HG02571 (cell line): ENCODE results near the gene TM6SF1.
"Not testable (repeated sequence)": the region's sequence is repeated elsewhere in the genome, so short reads cannot be mapped to it uniquely, and the experiment has no call there.

Experiments
- ATAC-seq: cut with Tn5 transposase; IDR thresholded peaks from one replicate; pipeline ENCODE4 v1.9.1; 2021; ENCODE audit warnings: mild to moderate bottlenecking, moderate library complexity; ENCODE audit not compliant: unreplicated experiment

Gene TM6SF1

DNA sequence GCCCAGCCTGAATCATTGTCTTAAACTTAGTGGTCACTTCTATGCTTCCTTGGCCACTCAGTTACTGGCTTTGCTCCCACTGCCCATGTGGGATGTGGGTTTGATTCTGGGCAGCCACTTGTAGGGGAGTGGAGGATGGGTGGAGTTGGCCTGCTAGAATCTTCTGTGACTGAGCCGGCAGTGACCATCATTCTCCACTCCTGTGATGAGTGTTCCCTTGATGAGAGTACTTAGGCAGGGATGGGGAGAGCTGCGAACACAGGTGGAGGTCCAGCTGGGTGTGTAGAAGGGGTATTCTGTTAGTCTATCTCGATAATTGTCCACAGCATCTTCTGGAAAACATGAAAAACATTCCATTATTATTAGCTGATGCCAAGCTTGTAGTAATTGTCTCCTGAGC lies 8.0 kb downstream of the TM6SF1 start:
- no peak for ATAC-seq

DNA sequence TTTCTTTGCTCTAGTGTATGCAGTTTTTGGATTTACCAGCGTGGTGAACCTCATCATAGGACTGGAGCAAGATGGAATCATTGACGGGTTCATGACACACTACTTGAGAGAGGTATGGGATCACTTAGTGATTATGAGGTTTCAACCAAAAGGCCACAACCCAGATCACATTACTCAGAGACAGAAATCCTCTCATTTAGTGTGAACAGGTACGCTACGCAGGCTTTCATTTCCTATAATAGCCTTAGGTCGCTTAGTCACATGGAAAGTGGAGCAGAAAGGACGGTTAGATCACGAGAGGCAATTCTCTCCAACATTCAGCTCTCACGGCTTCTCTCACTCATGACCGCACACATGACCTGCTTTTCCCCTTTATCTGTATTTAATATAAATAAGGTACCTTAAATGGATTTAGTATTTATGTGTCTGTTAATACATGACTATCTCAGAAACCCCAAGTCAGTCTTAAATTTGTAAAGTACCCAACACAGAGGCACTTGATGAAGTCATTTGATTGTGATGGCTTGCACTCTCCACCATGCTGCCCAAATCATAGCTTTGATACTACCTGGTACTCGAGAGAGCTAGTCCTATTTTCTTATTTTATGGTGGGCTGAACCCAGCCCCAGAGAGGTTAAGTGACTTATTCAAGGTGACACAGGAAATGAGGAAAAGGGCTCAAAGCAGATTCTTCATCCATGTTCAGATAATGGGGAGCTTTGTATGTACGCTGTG lies 8.6 kb downstream of the TM6SF1 start:
- ATAC-seq = peak; percentile 47

- no peak for ATAC-seq
Measured at GRCh38 chr15:83118291-83118827, 10.9 kb downstream of the TM6SF1 start.

- ATAC-seq = no peak
Measured at GRCh38 chr15:83118968-83119367, 11.5 kb downstream of the TM6SF1 start.

DNA sequence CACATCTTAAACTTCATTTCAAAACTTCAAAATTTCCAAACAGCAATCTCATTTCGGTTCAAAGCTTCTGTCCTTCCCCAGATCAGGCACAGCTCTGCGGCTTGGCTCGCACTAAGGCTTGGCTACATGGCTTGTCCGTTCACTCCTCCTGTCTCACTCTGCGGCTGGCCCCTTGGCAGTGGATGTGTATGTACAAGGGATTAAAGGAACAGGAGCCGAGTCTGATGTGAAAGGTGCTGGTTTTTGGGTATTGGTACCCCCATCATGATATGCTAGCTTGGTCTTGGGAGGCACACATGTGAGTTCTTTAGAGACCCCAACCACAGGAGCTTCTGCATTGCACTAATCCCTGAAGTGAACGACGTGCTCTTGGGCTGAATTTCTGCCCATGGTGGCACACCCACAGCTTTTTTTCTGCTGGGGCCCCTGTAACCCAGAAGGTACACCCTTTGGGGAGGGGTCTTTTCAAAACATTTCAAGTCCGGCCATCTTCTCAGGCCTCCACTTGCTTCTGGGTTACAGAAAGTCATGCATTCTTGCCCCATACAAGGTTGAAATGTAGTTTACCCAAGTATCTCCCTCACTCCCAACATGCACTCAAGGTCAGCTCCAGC lies 12.6 kb downstream of the TM6SF1 start:
- no peak for ATAC-seq

DNA sequence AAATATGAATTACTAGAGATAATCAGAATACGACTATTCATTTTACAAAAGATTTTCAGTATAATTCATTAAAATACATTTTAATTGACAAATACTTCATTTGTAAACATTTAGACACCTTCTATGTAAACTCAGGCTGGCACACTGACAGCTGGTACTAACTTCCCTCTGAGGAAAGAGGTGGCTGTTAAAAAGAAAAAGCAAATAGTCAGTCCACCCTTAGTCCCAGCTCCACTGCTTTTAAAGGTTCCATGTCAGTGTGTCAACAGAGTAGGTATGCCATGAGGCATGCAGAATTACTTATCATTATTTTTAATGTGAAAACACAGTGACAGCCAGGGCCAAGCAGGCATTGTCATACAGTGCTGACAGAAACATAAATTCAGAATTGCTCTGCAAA lies 16.1 kb downstream of the TM6SF1 start:
- no peak for ATAC-seq

DNA sequence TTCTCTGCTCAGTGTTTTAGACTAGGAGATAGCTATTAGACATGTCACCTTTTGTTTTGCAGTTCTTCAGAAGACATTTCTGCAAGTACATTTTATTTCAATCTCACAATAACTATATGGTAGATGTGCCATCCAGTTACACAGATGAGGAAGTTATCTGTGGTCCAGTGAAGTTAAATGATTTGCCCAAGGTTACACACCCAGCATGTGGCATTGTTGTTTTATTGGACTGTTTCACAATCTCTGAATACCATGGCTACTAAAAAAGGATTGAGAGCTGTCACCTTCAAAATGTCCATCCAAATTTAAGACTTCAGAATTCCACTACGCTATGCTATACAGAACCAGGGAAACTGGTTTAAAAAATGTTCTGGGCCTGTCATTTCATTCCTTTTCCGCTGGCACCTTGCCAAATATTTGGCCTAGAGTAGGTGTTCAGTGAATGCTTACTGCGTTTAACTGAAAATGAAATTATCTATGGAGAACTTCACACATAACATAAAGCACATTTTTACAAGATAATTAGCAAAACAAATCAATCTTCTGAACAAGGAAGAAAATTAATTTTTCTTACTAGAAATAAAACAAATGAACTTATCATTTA lies 20.2 kb downstream of the TM6SF1 start:
- no peak for ATAC-seq

DNA sequence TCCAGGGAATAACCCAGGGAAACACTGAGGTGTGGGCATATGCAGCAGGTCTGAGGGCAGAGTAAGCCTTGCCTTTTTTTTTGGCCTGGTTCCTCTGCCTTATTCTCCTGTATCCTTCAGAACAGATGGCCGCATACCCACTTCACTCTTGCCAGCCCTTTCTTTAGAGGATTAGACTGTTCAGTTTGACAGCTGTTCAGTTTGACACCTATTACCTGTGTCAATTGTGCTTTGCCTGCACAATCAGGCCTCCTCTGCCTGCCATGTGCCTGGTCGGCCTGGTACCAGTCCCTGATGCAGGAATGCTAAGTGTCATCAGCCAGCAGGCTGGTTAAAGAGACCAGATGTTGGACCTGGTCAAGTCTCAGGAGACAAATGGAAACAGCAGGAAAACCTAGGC lies 22.3 kb downstream of the TM6SF1 start:
- no peak for ATAC-seq

- no peak for ATAC-seq
Measured at GRCh38 chr15:83132861-83133523, 25.5 kb downstream of the TM6SF1 start.

- ATAC-seq = not testable (repeated sequence)
Measured at GRCh38 chr15:83142151-83142550, 34.7 kb downstream of the TM6SF1 start.

DNA sequence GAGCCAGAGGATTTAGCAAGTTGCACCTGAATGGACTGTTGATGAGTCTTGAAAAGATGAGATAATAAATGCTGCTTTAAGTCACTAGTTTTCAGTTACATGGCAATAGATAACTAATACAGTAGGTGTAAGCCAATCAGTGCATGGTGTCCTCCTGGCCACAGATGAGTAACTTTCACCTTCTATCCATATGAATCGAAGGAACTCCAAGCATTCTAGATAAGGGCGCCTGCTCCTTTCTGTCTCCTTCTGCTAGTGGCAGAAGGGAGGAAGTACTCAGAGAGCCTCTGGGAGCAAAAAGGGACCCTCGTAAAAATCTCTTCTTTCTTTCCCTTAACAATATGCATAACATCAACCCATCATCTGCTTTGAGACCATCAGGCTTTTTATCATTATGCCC lies 37.3 kb downstream of the TM6SF1 start:
- no peak for ATAC-seq

- ATAC-seq = no peak
Measured at GRCh38 chr15:83153288-83153687, 45.8 kb downstream of the TM6SF1 start.

- ATAC-seq = no peak
Measured at GRCh38 chr15:83155942-83156341, 48.5 kb downstream of the TM6SF1 start.

GRCh38 chr15:83158393-83158792 lies 50.9 kb downstream of the TM6SF1 start:
- no peak for ATAC-seq

DNA sequence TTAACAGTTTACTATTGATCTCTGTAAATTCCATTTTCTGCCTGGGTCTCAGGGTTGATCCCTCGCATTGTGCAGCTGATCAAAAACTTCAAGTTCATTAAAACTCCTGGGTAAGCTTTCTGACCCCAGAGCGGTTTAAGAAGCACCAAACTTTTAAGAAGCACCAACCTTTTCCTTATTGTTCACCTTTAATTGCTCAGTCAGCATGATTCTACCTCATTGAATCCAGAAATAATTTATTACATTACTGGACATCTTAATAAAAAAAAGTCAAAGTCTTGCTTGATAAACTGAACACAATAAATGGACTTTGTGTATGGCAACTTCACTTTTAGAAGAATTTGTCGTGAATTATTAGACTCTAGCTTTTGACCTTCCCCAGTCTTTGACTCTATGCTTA lies 53.3 kb downstream of the TM6SF1 start:
- no peak for ATAC-seq

DNA sequence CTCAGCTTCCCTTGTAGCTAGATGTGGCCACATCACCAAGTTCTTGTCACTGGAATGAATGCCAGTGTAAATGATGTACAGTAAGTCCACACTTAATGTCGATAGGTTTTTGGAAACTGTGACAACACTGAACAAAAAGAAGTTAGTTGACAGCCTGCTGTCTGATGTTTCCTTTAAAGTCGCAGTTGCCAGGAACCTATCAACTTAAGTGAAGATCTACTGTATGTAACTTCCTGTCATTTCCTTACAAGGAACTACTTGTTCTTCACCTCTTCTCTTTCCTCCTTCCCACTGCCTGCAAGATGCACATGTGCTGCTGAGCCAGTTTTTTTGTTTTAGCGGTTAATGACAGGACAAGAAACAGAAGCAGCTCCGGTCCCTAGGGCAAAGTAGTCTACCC lies 55.6 kb downstream of the TM6SF1 start:
- no peak for ATAC-seq

DNA sequence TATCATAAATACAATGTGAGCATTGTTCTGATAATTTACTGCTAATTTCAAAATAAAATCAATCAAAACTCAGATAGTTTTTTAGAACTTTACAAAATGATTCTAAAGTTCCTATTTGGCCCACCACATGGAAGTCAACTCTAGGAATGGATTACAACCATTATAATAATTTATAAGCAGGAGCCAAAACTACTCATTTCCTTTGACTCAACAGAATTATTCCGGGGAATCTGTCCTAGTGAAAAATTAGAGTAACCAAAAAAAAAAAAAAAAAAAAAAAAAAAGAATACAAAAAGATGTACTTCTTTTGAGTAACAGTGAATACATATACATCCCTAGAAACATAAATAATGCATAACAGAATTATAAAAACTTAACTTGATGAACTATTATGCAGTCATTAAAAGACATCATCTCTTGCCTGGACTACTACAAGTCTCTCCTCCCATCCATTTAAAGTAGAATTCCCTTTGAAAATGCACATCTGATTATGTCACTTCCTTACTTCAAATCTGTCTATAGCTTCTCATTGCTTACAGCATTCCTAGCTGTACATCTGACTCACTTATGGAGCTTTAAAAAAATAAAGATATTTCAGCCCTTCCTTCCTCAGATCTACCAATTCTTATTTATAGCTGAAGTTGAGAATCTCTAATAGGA lies 56.8 kb downstream of the TM6SF1 start:
- no peak for ATAC-seq

DNA sequence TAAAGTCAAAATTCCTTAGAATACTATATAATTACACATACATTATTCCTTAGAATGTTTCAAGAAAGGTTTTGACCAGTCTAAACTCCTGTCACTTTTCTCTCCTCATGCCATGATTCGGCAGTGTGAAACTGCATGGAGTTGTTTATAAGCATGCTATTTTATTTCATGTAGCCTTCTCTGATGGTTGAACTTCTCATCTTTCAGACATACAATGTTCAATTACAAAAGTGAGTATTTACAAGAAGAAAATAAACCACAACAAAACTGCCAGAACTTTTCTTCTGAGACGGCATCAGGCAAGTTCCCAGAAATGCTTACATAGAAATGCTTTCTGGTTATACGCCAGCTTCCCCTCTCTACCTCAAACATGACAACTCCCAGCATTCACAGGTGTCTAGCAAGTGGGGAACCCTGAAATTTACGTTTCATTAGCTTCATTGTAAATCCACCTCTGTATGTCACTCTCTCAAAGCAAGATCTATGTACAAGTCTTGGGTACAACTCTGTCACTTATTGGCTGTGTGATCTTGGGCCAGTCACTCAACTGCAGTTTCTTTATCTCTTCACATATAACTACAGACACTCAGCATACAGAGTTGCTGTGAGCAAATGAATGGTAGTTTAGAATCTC lies 57.4 kb downstream of the TM6SF1 start:
- ATAC-seq = no peak

GRCh38 chr15:83166218-83166617 lies 58.8 kb downstream of the TM6SF1 start:
- ATAC-seq = no peak

- no peak for ATAC-seq
Measured at GRCh38 chr15:83166830-83167229, 59.4 kb downstream of the TM6SF1 start.

DNA sequence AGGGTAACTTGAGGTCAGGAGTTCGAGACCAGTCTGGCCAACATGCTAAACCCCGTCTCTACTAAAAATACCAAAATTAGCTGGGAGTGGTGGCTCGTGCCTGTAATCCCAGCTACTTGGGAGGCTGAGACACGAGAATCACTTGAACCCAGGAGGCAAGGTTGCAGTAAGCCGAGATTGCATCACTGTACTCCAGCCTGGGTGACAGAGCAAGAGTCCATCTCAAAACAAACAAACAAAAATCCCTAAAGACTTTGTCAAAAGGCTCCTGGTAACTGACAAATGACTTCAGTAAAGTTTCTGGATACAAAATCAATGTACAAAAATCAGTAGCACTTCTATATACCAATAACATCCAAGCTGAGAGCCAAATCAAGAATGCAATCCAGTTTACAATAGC lies 62.1 kb downstream of the TM6SF1 start:
- ATAC-seq = not testable (repeated sequence)
